HEK293 (cell line): ENCODE measurements around the gene FAT2.

Experiments
- CTCF ChIA-PET: fragments of 350-600 bp; formaldehyde crosslinking; extraction: SDS; loops from one replicate; lab custom pipeline; 2021; ENCODE audit warnings: antibody characterized with exemption; lab: Yijun Ruan, JAX
- POLR2A ChIA-PET: fragments of 300-600 bp; formaldehyde crosslinking; extraction: SDS; loops from one replicate; lab custom pipeline; 2020; ENCODE audit warnings: antibody characterized with exemption, inconsistent platforms; lab: Yijun Ruan, JAX
- H3K27ac ChIP-seq: fragments of 200-500 bp; sonication (Bioruptor generic); 2 replicates; pipeline ENCODE4 v1.5.1; 2014; ENCODE audit warnings: low read depth, low read length, control low read depth, inconsistent platforms; ENCODE audit errors: extremely low read depth
- H3K36me3 ChIP-seq, 2 experiments: fragments of 200-500 bp in 1 of 2; sonication (Bioruptor generic) in 1 of 2; 1 replicate in 1 of 2; 2 replicates in 1 of 2; pipeline ENCODE4 v1.5.1; 2014 to 2017; ENCODE audit warnings: inconsistent platforms in 2 of 2, low read length in 2 of 2; ENCODE audit not compliant: control insufficient read depth in 2 of 2, insufficient read depth in 1 of 2
- H3K4me1 ChIP-seq: fragments of 200-500 bp; sonication (Bioruptor generic); 2 replicates; pipeline ENCODE4 v1.5.1; 2014; ENCODE audit warnings: mild to moderate bottlenecking, low read length, inconsistent platforms; ENCODE audit not compliant: control insufficient read depth, insufficient read depth
- H3K4me3 ChIP-seq: 2 replicates; pipeline ENCODE4 v1.5.1; 2011; ENCODE audit warnings: low read depth, mild to moderate bottlenecking, control low read depth, low read length, moderate library complexity
- H3K9me3 ChIP-seq: fragments of 200-500 bp; sonication (Bioruptor generic); 2 replicates; pipeline ENCODE4 v1.5.1; 2014; ENCODE audit warnings: low read depth, low read length, inconsistent platforms; ENCODE audit not compliant: control insufficient read depth, insufficient read depth
- GLIS1 ChIP-seq: fragments of 450-650 bp; formaldehyde crosslinking; IDR thresholded peaks from 2 replicates; pipeline ENCODE4 v1.5.1; 2016; ENCODE audit warnings: missing biosample characterization, missing genetic modification characterization
- KLF9 ChIP-seq: fragments of 450-650 bp; formaldehyde crosslinking; IDR thresholded peaks from 2 replicates; pipeline ENCODE4 v1.5.1; 2016; ENCODE audit warnings: missing biosample characterization, missing genetic modification characterization, low read depth
- SETDB1 ChIP-seq: IDR thresholded peaks from one replicate; pipeline ENCODE4 v1.6.1; 2017; ENCODE audit warnings: mild to moderate bottlenecking, low read length, moderate library complexity, mixed read lengths; ENCODE audit not compliant: insufficient read length
- YY2 ChIP-seq: fragments of 450-650 bp; formaldehyde crosslinking; IDR thresholded peaks from 2 replicates; pipeline ENCODE4 v1.5.1; 2016; ENCODE audit warnings: missing biosample characterization, missing genetic modification characterization
- ZNF140 ChIP-seq: fragments of 450-650 bp; formaldehyde crosslinking; IDR thresholded peaks from 2 replicates; pipeline ENCODE4 v1.5.1; 2016; ENCODE audit warnings: missing biosample characterization, missing genetic modification characterization
- ZNF16 ChIP-seq: fragments of 450-650 bp; formaldehyde crosslinking; IDR thresholded peaks from 2 replicates; pipeline ENCODE4 v1.5.1; 2016; ENCODE audit warnings: low read depth, missing biosample characterization, missing genetic modification characterization
- ZNF175 ChIP-seq: fragments of 450-650 bp; formaldehyde crosslinking; IDR thresholded peaks from 2 replicates; pipeline ENCODE4 v1.5.1; 2016; ENCODE audit warnings: missing biosample characterization, missing genetic modification characterization
- ZNF223 ChIP-seq: fragments of 450-650 bp; formaldehyde crosslinking; IDR thresholded peaks from 2 replicates; pipeline ENCODE4 v1.5.1; 2016; ENCODE audit warnings: missing biosample characterization, missing genetic modification characterization
- ZNF248 ChIP-seq: fragments of 450-650 bp; formaldehyde crosslinking; IDR thresholded peaks from 2 replicates; pipeline ENCODE4 v1.5.1; 2017; ENCODE audit warnings: missing biosample characterization, missing genetic modification characterization
- ZNF488 ChIP-seq: fragments of 450-650 bp; formaldehyde crosslinking; IDR thresholded peaks from 2 replicates; pipeline ENCODE4 v1.5.1; 2016; ENCODE audit warnings: missing biosample characterization, missing genetic modification characterization
- ZNF530 ChIP-seq: fragments of 450-650 bp; formaldehyde crosslinking; IDR thresholded peaks from 2 replicates; pipeline ENCODE4 v1.5.1; 2016; ENCODE audit warnings: low read depth, missing biosample characterization, missing genetic modification characterization
- ZNF560 ChIP-seq: fragments of 450-650 bp; formaldehyde crosslinking; IDR thresholded peaks from 2 replicates; pipeline ENCODE4 v1.5.1; 2017; ENCODE audit warnings: missing biosample characterization, missing genetic modification characterization, borderline replicate concordance
- ZNF600 ChIP-seq: fragments of 450-650 bp; formaldehyde crosslinking; IDR thresholded peaks from 2 replicates; pipeline ENCODE4 v1.5.1; 2016; ENCODE audit warnings: missing biosample characterization, missing genetic modification characterization
- ZNF610 ChIP-seq: fragments of 450-650 bp; formaldehyde crosslinking; IDR thresholded peaks from 2 replicates; pipeline ENCODE4 v1.5.1; 2016; ENCODE audit warnings: missing biosample characterization, missing genetic modification characterization, borderline replicate concordance
- ZNF621 ChIP-seq: fragments of 450-650 bp; formaldehyde crosslinking; IDR thresholded peaks from 2 replicates; pipeline ENCODE4 v1.5.1; 2017; ENCODE audit warnings: missing biosample characterization, missing genetic modification characterization
- ZNF623 ChIP-seq: fragments of 450-650 bp; formaldehyde crosslinking; IDR thresholded peaks from 2 replicates; pipeline ENCODE4 v1.5.1; 2016; ENCODE audit warnings: missing biosample characterization, missing genetic modification characterization
- ZNF768 ChIP-seq: fragments of 450-650 bp; formaldehyde crosslinking; IDR thresholded peaks from 2 replicates; pipeline ENCODE4 v1.5.1; 2018; ENCODE audit warnings: missing biosample characterization, mild to moderate bottlenecking, missing genetic modification characterization
- ZNF785 ChIP-seq: fragments of 450-650 bp; formaldehyde crosslinking; IDR thresholded peaks from 2 replicates; pipeline ENCODE4 v1.5.1; 2016; ENCODE audit warnings: missing biosample characterization, missing genetic modification characterization
- ZNF843 ChIP-seq: fragments of 450-650 bp; formaldehyde crosslinking; IDR thresholded peaks from 2 replicates; pipeline ENCODE4 v1.5.1; 2016; ENCODE audit warnings: missing biosample characterization, missing genetic modification characterization
- ZXDB ChIP-seq: fragments of 450-650 bp; formaldehyde crosslinking; IDR thresholded peaks from 2 replicates; pipeline ENCODE4 v1.5.1; 2016; ENCODE audit warnings: missing biosample characterization, missing genetic modification characterization
- TF ChIP-seq, protein P1 (sequence below): fragments of 450-650 bp; formaldehyde crosslinking; IDR thresholded peaks from 2 replicates; pipeline ENCODE4 v1.5.1; 2016; ENCODE audit warnings: missing biosample characterization, missing genetic modification characterization, borderline replicate concordance
- TF ChIP-seq, protein P2 (sequence below): fragments of 450-650 bp; formaldehyde crosslinking; IDR thresholded peaks from 2 replicates; pipeline ENCODE4 v1.5.1; 2016; ENCODE audit warnings: missing biosample characterization, missing genetic modification characterization, low read depth
- TF ChIP-seq, protein P3 (sequence below): fragments of 450-650 bp; formaldehyde crosslinking; IDR thresholded peaks from 2 replicates; pipeline ENCODE4 v1.5.1; 2016; ENCODE audit warnings: missing biosample characterization, missing genetic modification characterization

FAT2 gene

GRCh38 chr5:151633892-151634291 is 42.8 kb upstream of the FAT2 start (continued):
- TF ChIP-seq ZXDB (no peak), ZNF140 (tag by site-specific recombination) (no peak), ZNF175 (tag by site-specific recombination) (no peak), ZNF785 (no peak), ZNF16 (tag by site-specific recombination) (no peak), ZNF560 (no peak)

- no peak overlapping the region for H3K4me3 ChIP-seq
- ChIA-PET CTCF (interaction anchor here (0.8 to 2.6 kb wide), 2 partner anchors 19 to 26 kb away, joined by 3 to 8 read pairs; no protein-coding TSS in a partner anchor), POLR2A (no interaction called here)
- TF ChIP-seq KLF9 = no peak
- no peak for TF ChIP-seq ZNF223 (tag by site-specific recombination)
- no peak for TF ChIP-seq GLIS1
- TF ChIP-seq ZNF610 = no peak
- TF ChIP-seq, protein P1, sequence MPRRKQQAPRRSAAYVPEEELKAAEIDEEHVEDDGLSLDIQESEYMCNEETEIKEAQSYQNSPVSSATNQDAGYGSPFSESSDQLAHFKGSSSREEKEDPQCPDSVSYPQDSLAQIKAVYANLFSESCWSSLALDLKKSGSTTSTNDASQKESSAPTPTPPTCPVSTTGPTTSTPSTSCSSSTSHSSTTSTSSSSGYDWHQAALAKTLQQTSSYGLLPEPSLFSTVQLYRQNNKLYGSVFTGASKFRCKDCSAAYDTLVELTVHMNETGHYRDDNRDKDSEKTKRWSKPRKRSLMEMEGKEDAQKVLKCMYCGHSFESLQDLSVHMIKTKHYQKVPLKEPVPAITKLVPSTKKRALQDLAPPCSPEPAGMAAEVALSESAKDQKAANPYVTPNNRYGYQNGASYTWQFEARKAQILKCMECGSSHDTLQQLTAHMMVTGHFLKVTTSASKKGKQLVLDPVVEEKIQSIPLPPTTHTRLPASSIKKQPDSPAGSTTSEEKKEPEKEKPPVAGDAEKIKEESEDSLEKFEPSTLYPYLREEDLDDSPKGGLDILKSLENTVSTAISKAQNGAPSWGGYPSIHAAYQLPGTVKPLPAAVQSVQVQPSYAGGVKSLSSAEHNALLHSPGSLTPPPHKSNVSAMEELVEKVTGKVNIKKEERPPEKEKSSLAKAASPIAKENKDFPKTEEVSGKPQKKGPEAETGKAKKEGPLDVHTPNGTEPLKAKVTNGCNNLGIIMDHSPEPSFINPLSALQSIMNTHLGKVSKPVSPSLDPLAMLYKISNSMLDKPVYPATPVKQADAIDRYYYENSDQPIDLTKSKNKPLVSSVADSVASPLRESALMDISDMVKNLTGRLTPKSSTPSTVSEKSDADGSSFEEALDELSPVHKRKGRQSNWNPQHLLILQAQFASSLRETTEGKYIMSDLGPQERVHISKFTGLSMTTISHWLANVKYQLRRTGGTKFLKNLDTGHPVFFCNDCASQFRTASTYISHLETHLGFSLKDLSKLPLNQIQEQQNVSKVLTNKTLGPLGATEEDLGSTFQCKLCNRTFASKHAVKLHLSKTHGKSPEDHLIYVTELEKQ (tag by site-specific recombination) = no peak
- TF ChIP-seq ZNF248 (tag by site-specific recombination) = no peak
- TF ChIP-seq ZNF488 (tag by site-specific recombination) = no peak
- TF ChIP-seq ZNF768 = no peak
- TF ChIP-seq SETDB1 = no peak
- TF ChIP-seq ZNF530 (tag by site-specific recombination) = no peak
- no peak for TF ChIP-seq ZNF843 (tag by site-specific recombination)
- no peak for TF ChIP-seq YY2 (tag by site-specific recombination)
- TF ChIP-seq, protein P2, sequence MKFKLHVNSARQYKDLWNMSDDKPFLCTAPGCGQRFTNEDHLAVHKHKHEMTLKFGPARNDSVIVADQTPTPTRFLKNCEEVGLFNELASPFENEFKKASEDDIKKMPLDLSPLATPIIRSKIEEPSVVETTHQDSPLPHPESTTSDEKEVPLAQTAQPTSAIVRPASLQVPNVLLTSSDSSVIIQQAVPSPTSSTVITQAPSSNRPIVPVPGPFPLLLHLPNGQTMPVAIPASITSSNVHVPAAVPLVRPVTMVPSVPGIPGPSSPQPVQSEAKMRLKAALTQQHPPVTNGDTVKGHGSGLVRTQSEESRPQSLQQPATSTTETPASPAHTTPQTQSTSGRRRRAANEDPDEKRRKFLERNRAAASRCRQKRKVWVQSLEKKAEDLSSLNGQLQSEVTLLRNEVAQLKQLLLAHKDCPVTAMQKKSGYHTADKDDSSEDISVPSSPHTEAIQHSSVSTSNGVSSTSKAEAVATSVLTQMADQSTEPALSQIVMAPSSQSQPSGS = no peak
- TF ChIP-seq, protein P3, sequence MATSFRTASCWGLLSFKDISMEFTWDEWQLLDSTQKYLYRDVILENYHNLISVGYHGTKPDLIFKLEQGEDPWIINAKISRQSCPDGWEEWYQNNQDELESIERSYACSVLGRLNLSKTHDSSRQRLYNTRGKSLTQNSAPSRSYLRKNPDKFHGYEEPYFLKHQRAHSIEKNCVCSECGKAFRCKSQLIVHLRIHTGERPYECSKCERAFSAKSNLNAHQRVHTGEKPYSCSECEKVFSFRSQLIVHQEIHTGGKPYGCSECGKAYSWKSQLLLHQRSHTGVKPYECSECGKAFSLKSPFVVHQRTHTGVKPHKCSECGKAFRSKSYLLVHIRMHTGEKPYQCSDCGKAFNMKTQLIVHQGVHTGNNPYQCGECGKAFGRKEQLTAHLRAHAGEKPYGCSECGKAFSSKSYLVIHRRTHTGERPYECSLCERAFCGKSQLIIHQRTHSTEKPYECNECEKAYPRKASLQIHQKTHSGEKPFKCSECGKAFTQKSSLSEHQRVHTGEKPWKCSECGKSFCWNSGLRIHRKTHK (tag by site-specific recombination) = no peak
- TF ChIP-seq ZNF600 (tag by site-specific recombination) = no peak
- no peak for TF ChIP-seq ZNF623 (tag by site-specific recombination)
- no peak for TF ChIP-seq ZNF621 (tag by site-specific recombination)
- no peaks in the 10 kb centered on the region for H3K9me3 ChIP-seq
- H3K27ac ChIP-seq = no peak overlapping the region
- H3K36me3 ChIP-seq = no peaks in the 10 kb centered on the region
- no peaks in the 10 kb centered on the region for H3K4me1 ChIP-seq
Observed at GRCh38 chr5:151632941-151633340, 41.8 kb upstream of the FAT2 start.
